ENCODE results near the gene HCRT. TPM values are rescaled to one million over a fixed set of nuclear protein-coding genes. Genes with fewer than 3 reads are reported as not detected.
A peak's percentile ranks its signal among the peaks of the same experiment; 100 is the strongest.
"Not testable (repeated sequence)": the region's sequence is repeated elsewhere in the genome, so short reads cannot be mapped to it uniquely, and the experiment has no call there.

Gene HCRT
- total RNA-seq, 1 donor = not detected

GRCh38 chr17:42227849-42228700 is 42.8 kb upstream of the HCRT start:
- H3K27ac ChIP-seq (ENCODE audit: low read depth, low read length) = no peak overlapping the region
- no peak for DNase-seq (ENCODE audit: insufficient read length, low spot score, missing footprints)
- H3K4me3 ChIP-seq (ENCODE audit: insufficient read depth, low read length) = no peak overlapping the region

DNA sequence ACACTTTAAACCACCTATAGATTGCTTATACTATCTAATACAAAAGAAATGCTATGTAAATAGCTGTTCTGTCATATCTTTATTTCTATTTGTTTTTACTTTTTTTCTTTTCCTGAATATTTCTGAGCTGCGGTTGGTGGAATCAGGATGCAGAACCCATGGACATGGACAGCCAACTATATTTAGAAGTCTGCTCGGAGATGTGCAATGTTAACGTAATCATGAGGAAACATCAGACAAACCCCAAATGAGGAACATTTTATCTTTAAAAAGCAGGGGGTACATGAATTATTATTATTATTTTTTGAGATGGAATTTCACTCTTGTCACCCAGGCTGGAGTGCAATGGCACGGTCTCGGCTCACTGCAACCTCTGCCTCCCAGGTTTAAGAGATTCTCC is 40.4 kb upstream of the HCRT start:
- Histone ChIP-seq H3K79me2 (ENCODE audit: insufficient read depth, low read length) (no peaks in the 10 kb centered on the region), H3K27me3 (ENCODE audit: insufficient read depth, low read length) (no peaks in the 10 kb centered on the region), H4K20me1 (ENCODE audit: insufficient read depth, low read length) (peaks cover 8% of the 10 kb centered on the region), H3K4me3 (ENCODE audit: insufficient read depth, low read length) (no peak overlapping the region), H3K4me1 (ENCODE audit: insufficient read depth, low read length) (peaks cover 12% of the 10 kb centered on the region), H3K9me3 (ENCODE audit: low read depth, low read length) (no peaks in the 10 kb centered on the region), H2AFZ (ENCODE audit: low read length) (no peak overlapping the region), H3K4me2 (ENCODE audit: insufficient read depth, low read length) (no peak overlapping the region), H3K27ac (ENCODE audit: low read depth, low read length) (no peak overlapping the region), H3K36me3 (ENCODE audit: insufficient read depth, low read length) (peaks cover 21% of the 10 kb centered on the region)
- no peak for DNase-seq (ENCODE audit: insufficient read length, low spot score, missing footprints)
- TF ChIP-seq, protein P1, sequence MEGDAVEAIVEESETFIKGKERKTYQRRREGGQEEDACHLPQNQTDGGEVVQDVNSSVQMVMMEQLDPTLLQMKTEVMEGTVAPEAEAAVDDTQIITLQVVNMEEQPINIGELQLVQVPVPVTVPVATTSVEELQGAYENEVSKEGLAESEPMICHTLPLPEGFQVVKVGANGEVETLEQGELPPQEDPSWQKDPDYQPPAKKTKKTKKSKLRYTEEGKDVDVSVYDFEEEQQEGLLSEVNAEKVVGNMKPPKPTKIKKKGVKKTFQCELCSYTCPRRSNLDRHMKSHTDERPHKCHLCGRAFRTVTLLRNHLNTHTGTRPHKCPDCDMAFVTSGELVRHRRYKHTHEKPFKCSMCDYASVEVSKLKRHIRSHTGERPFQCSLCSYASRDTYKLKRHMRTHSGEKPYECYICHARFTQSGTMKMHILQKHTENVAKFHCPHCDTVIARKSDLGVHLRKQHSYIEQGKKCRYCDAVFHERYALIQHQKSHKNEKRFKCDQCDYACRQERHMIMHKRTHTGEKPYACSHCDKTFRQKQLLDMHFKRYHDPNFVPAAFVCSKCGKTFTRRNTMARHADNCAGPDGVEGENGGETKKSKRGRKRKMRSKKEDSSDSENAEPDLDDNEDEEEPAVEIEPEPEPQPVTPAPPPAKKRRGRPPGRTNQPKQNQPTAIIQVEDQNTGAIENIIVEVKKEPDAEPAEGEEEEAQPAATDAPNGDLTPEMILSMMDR (IDR thresholded peaks at IDR 0.05; ENCODE audit: extremely low read depth, low read depth, low read length) = no peak

More at GRCh38 chr17:42227849-42228700, 42.8 kb upstream of the HCRT start:
- H3K27me3 ChIP-seq (ENCODE audit: insufficient read depth, low read length) = no peaks in the 10 kb centered on the region
- H4K20me1 ChIP-seq (ENCODE audit: insufficient read depth, low read length) = peaks cover 8% of the 10 kb centered on the region
- no peaks in the 10 kb centered on the region for H3K79me2 ChIP-seq (ENCODE audit: insufficient read depth, low read length)
- peaks cover 12% of the 10 kb centered on the region for H3K4me1 ChIP-seq (ENCODE audit: insufficient read depth, low read length)
- peaks cover 14% of the 10 kb centered on the region for H3K36me3 ChIP-seq (ENCODE audit: insufficient read depth, low read length)
- H3K9me3 ChIP-seq (ENCODE audit: low read depth, low read length) = no peaks in the 10 kb centered on the region
- H3K4me2 ChIP-seq (ENCODE audit: insufficient read depth, low read length) = peak overlapping the region; percentile 29
- TF ChIP-seq, protein P1 (IDR thresholded peaks at IDR 0.05; ENCODE audit: extremely low read depth, low read depth, low read length) = no peak
- no peak overlapping the region for H2AFZ ChIP-seq (ENCODE audit: low read length)

DNA sequence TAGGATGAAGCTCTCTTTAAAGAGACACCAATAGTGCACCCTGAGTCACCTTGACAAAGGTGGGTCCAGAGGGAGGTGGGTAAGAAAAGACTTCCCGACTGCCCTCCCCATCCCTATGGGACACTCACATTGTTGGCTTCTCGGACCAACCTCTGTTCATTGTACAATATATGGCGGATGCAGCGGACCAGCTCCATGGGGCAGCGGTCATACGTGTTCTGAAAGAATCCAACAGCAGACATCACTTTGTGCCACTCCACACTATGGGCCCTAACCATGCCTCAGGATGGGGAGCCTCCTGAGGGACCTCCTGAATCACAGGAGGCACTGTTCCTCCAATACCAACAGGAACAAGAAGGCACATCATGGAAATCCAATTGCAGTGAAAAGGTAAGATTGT is 39.4 kb upstream of the HCRT start:
- H3K27me3 ChIP-seq (ENCODE audit: insufficient read depth, low read length) = no peaks in the 10 kb centered on the region
- peaks cover 8% of the 10 kb centered on the region for H4K20me1 ChIP-seq (ENCODE audit: insufficient read depth, low read length)
- no peak overlapping the region for H3K27ac ChIP-seq (ENCODE audit: low read depth, low read length)
- no peaks in the 10 kb centered on the region for H3K9me3 ChIP-seq (ENCODE audit: low read depth, low read length)
- no peaks in the 10 kb centered on the region for H3K79me2 ChIP-seq (ENCODE audit: insufficient read depth, low read length)
- no peak overlapping the region for H3K4me2 ChIP-seq (ENCODE audit: insufficient read depth, low read length)
- DNase-seq (ENCODE audit: insufficient read length, low spot score, missing footprints) = no peak
- TF ChIP-seq, protein P1 (IDR thresholded peaks at IDR 0.05; ENCODE audit: extremely low read depth, low read depth, low read length) = no peak
- peaks cover 21% of the 10 kb centered on the region for H3K36me3 ChIP-seq (ENCODE audit: insufficient read depth, low read length)
- H3K4me1 ChIP-seq (ENCODE audit: insufficient read depth, low read length) = peaks cover 12% of the 10 kb centered on the region
- H2AFZ ChIP-seq (ENCODE audit: low read length) = no peak overlapping the region
- no peak overlapping the region for H3K4me3 ChIP-seq (ENCODE audit: insufficient read depth, low read length)

DNA sequence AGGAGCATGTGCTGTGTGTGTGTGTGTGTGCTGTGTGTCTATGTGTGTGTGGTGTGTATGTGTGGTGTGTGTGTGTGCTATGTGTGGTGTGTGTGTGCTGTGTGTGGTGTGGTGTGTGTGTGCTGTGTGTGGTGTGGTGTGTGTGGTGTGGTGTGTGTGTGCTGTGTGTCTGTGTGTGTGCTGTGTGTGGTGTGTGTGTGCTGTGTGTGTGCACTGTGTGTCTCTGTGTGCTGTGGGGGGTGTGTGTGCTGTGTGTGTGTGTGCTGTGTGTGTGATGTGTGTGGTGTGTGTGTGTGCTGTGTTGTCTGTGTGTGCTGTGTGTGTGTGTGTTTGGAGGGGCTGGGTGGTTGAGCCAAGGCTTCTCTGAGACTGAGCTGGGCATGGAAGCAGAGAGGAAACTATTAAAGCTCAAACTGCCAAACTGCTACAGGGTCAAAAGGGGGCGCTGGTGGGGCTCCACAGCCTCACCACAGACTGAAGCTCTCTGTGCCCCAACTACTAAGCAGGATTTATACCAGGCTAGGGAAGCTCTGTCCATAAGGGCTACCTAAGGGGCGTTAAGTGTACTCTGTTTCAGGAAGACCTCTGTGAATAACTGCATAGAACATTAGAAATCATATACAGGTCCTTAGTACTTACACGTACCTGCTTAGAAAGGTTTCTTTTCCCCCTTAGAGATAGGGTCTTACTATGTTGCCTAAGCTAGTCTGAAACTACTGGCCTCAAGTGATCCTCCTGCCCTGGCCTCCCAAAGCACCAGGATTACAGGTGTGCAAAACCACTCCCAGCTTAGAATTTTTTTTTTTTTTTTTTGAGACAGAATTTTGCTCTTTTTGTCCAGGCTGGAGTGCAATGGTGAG is 36.9 kb upstream of the HCRT start:
- Histone ChIP-seq H3K9me3 (ENCODE audit: low read depth, low read length) (no peaks in the 10 kb centered on the region), H3K4me3 (ENCODE audit: insufficient read depth, low read length) (no peak overlapping the region), H2AFZ (ENCODE audit: low read length) (no peak overlapping the region), H3K79me2 (ENCODE audit: insufficient read depth, low read length) (no peaks in the 10 kb centered on the region), H3K4me1 (ENCODE audit: insufficient read depth, low read length) (no peaks in the 10 kb centered on the region), H3K27ac (ENCODE audit: low read depth, low read length) (no peak overlapping the region), H4K20me1 (ENCODE audit: insufficient read depth, low read length) (no peaks in the 10 kb centered on the region), H3K27me3 (ENCODE audit: insufficient read depth, low read length) (no peaks in the 10 kb centered on the region), H3K36me3 (ENCODE audit: insufficient read depth, low read length) (peaks cover 29% of the 10 kb centered on the region), H3K4me2 (ENCODE audit: insufficient read depth, low read length) (no peak overlapping the region)
- TF ChIP-seq, protein P1 (IDR thresholded peaks at IDR 0.05; ENCODE audit: extremely low read depth, low read depth, low read length) = peak; percentile 85
- peak; percentile 87 for DNase-seq (ENCODE audit: insufficient read length, low spot score, missing footprints)

- not testable (repeated sequence) for H3K4me1 ChIP-seq (ENCODE audit: insufficient read depth, low read length); H4K20me1 ChIP-seq (ENCODE audit: insufficient read depth, low read length); H3K27ac ChIP-seq (ENCODE audit: low read depth, low read length); H3K4me3 ChIP-seq (ENCODE audit: insufficient read depth, low read length); H3K79me2 ChIP-seq (ENCODE audit: insufficient read depth, low read length); H2AFZ ChIP-seq (ENCODE audit: low read length); H3K4me2 ChIP-seq (ENCODE audit: insufficient read depth, low read length); H3K9me3 ChIP-seq (ENCODE audit: low read depth, low read length); H3K27me3 ChIP-seq (ENCODE audit: insufficient read depth, low read length); DNase-seq (ENCODE audit: insufficient read length, low spot score, missing footprints)
- H3K36me3 ChIP-seq (ENCODE audit: insufficient read depth, low read length) = peaks cover 38% of the 10 kb centered on the region
These were observed 34.0 kb upstream of the HCRT start for GRCh38 chr17:42219280-42219679.

All from osteoblast (primary cell).